ENCODE results near the gene BYSL.

DNA sequence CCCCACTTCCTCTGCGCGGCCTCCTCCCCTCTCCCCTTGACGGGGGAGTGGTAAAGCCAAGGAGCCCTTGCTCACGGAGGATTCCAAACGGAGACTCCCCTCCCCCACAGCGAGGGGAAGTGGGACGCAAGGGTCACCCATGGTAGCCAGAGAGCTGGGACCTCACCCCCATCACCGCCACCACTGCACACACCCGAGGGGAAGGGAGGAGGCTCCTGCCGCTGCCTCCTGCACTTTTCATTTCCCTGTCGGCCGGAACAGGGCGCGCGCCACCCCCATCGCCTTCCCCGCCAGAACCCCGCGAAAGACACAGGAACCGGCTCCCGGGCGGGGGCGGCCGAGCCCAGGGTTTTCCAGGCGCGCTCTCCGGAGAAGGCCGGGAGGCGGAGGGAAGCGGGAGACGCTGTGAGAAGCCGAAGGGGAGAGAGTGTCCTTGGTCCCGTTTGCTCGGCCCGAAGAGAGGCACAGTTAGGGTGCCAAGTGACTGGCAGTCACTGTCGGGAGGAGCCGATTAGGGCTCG is 19.5 kb downstream of the BYSL start:
- TF ChIP-seq, protein P1, sequence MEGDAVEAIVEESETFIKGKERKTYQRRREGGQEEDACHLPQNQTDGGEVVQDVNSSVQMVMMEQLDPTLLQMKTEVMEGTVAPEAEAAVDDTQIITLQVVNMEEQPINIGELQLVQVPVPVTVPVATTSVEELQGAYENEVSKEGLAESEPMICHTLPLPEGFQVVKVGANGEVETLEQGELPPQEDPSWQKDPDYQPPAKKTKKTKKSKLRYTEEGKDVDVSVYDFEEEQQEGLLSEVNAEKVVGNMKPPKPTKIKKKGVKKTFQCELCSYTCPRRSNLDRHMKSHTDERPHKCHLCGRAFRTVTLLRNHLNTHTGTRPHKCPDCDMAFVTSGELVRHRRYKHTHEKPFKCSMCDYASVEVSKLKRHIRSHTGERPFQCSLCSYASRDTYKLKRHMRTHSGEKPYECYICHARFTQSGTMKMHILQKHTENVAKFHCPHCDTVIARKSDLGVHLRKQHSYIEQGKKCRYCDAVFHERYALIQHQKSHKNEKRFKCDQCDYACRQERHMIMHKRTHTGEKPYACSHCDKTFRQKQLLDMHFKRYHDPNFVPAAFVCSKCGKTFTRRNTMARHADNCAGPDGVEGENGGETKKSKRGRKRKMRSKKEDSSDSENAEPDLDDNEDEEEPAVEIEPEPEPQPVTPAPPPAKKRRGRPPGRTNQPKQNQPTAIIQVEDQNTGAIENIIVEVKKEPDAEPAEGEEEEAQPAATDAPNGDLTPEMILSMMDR (IDR thresholded peaks at IDR 0.05): no peak
- TF ChIP-seq JUN (IDR thresholded peaks at IDR 0.05) (no peak), MAZ (IDR thresholded peaks at IDR 0.05; ENCODE audit: borderline replicate concordance, low read depth, low read length) (no peak), HDAC2 (IDR thresholded peaks at IDR 0.05) (no peak), POLR2A (IDR thresholded peaks at IDR 0.05; ENCODE audit: low read length) (peak; percentile 11; the same call in 1 of the 2 replicates), RAD21 (conservative IDR thresholded peaks at IDR 0.05 in 1 of 2, IDR thresholded peaks at IDR 0.05 in 1 of 2) (no peak)
